H1 (cell line): Measurements from ENCODE around the gene HTATSF1. TPM values are rescaled to one million over a fixed set of nuclear protein-coding genes. Genes with fewer than 3 reads are reported as not detected.

Experiments used
- SIN3A ChIP-seq, 2 experiments: IDR thresholded peaks in 1 of 2; conservative IDR thresholded peaks in 1 of 2; 2 replicates each; pipeline ENCODE4 v1.6.1; 2011 to 2012; ENCODE audit warnings: low read length in 2 of 2, improper control_type of control experiment in 1 of 2, low read depth in 1 of 2, mild to moderate bottlenecking in 1 of 2
- polyA plus RNA-seq, 7 experiments: library from polyadenylated mRNA; depleted of rRNA in 3 of 7; stranded (reverse) in 5 of 7; unstranded in 2 of 7; fragments of >200 nt in 5 of 7; fragments of 200-250 nt in 2 of 7; gene quantifications; 1 replicate in 5 of 7; 2 replicates in 1 of 7; 4 replicates in 1 of 7; pipeline versions ENCODE4 v1.2.1 to v1.2.3, GENCODE V29; 2011 to 2013; ENCODE audit warnings: missing spikeins in 2 of 7, mixed read lengths in 2 of 7
- total RNA-seq: library from RNA; stranded (reverse); fragmentation: NEBNext Ultra II Directional; extraction: Animal tissue kit (Norgen Biotek cat#: 25700); gene quantifications from 2 replicates; pipeline ENCODE4 v1.2.1, GENCODE V29; 2021

Gene HTATSF1
- total and polyA plus RNA-seq, 2 of the 8 experiments (the other 6 are each of a cell fraction or from before 2014, with no cell fraction given), result 1.2 to 49.3 TPM

- TF ChIP-seq SIN3A (conservative IDR thresholded peaks at IDR 0.05 in 1 of 2, IDR thresholded peaks at IDR 0.05 in 1 of 2; ENCODE audit: low read depth in 1 of 2, low read length in 2 of 2), result no peak
Measured at GRCh38 chrX:136491832-136492231, 5.6 kb upstream of the HTATSF1 start (continued).
